A673 (cell line): ENCODE measurements around the gene LAMA5.

Source experiments
- CTCF ChIP-seq: fragments of 300-800, 200-600 bp; sonication (generic); conservative IDR thresholded peaks from 2 replicates; pipeline ENCODE4 v1.5.1; 2017; ENCODE audit warnings: low read depth, mild to moderate bottlenecking, antibody characterized with exemption, low read length, moderate library complexity, mixed read lengths
- EZH2 ChIP-seq: fragments of 200-600 bp; sonication (generic); IDR thresholded peaks from 2 replicates; pipeline ENCODE4 v1.6.1; 2017; ENCODE audit warnings: borderline replicate concordance, low read depth, mild to moderate bottlenecking, mixed read lengths, antibody characterized with exemption, low read length; ENCODE audit not compliant: poor library complexity, severe bottlenecking

- TF ChIP-seq EZH2 = no peak
- TF ChIP-seq CTCF = no peak
Measured at GRCh38 chr20:62335532-62335931, 31.6 kb downstream of the LAMA5 start.
